ENCODE measurements around the gene ZNRF2.
A peak's percentile ranks its signal among the peaks of the same experiment; 100 is the strongest.
"Not testable (repeated sequence)": the region's sequence is repeated elsewhere in the genome, so short reads cannot be mapped to it uniquely, and the experiment has no call there.

The ZNRF2 gene

DNA sequence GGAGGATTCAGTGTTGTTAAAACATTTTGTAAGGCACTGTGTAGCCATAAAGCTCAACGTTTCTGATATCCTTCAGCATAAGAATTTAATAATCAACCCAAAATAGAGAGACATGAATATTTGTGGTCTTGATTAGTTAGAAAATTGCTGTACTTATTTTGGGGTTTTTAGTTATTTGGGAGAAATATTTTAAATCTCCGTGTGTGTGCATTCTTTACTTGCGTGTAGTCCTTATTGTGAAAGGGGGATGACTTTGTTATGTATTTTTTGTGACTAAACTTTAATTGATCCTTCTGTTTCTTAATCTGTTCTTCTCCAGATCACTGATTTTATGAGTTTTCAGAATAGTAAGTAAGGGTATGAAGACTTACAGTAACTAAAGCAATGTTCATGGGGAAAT, 81.2 kb downstream of the ZNRF2 start:
- DNase-seq = no peak

DNA sequence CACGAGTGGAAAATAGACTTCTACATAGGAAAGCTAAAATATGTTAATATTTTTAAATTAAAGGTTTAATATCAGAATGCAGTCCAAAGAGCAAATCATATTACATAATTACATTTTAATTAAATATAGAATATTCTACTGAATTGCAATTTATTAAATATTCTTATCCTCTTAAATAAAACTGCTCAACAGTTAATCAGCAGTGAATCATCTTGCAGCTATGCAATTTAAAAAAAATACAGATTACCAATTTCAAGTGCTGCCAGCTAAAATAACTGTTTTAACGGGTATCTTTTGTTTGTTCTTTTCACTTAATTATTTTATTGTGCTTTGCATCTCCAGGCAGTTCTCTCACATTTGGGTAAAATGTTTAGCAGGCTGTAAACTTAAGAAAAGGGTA, 82.2 kb downstream of the ZNRF2 start:
- DNase-seq = no peak

DNA sequence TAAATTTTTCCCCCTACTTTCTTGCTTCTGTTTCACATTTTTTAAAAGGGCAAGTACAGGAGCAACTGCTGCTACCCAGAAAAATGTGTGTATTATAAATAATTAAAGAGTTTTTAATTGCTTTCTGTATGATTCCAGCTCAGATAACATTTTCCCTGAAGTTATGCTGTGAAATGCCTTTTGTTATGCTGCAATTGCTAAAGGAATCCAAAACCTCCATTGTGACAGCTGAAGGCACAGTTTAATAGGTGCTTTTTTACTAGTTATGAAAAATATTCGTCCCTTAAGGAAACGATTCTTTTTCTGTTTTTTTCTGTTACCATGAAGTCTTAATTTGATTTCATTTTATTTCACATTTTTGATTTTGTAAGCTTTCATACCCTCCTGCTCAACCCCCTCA, 83.2 kb downstream of the ZNRF2 start:
- DNase-seq = no peak

DNA sequence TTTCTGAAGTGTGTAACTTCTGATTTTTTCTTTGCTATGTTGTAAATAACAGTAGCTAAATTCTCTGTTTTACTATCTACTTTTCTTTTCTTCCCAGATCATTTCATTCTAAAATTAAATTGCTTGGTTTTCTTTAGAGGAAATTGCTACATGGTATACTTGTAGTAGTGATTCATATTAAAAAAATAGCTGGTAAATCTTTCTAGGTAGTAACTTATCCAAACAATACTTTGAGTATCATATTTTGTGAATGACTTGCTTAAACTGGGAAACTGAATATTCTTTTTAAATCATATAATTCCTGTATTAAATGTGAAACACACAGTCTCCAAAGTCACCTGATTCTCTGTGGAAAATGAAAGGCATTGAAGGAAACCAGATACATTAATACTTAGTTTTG, 85.5 kb downstream of the ZNRF2 start:
- DNase-seq = no peak

DNA sequence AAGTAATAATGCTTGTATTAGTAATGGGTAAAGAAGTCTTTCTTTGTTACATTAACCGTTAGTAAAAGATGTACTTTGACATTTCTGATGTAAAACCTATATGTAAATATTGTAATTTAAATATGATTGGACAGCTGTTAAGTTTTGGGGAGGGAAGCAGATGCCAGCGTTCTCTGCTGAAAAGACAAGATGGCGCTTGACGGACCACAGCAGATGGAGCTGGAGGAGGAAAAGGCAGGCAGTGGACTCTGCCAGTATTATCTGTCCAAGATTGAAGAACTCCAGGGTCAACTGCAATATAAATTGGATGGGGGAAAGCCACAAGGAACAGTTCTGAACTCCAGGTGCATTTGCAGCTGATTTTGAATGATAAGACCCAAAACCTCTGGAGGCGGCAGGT, 86.9 kb downstream of the ZNRF2 start:
- DNase-seq = no peak

DNA sequence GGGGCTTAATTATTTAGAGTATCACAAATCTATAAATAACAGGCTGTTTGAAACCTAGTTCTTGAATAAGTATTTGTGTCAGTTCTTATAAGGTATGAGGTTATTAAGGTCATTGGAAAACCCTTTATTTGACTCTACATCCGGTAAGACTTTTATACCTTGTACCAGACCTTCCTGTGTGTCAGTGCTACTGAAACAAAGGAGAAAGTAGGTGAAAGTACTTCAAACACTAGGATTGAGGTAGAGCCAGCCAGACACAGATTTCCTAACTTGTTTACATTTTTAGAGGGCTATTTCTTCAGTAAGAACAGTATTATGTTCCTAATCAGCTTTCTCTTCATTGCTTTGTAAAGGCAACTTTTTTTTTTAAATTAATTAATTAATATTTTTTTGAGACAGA, 93.9 kb downstream of the ZNRF2 start:
- DNase-seq = no peak

DNA sequence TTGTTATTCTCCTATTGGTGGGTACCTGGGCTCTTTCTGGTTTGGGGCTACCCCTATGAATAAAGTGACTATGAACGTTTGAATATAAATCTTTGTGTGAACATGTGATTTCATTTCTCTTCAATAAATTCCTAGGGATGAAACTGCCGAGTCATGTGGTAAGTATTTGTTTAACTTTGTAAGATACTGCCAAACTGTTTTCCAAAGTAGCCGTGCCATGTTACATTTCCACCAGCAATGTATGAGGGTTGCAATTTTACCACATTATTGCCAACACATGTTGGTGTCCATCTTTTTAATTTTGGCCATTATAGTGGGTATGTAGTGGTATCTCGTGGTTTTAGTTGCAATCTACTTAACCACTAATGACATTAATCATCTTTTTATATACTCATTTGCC, 94.7 kb downstream of the ZNRF2 start:
- DNase-seq = no peak

DNA sequence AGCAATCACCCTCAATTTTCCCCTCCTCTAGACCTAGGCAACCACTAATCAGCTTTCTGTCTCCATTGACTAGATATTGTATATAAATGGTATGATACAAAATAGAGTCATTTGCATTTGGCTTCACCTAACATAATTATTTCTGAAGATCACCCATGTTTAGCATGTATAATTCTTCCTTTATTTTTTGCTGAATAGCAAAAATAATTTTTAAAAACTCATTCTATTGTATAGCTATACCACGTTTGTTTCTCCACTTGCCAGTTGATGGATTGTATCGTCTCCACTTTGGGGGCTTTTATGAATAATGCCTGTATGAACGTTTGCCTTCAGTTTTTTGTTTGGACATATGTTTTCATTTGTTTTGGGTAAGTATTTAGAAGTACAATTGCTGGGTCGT, 95.3 kb downstream of the ZNRF2 start:
- no peak for DNase-seq

DNA sequence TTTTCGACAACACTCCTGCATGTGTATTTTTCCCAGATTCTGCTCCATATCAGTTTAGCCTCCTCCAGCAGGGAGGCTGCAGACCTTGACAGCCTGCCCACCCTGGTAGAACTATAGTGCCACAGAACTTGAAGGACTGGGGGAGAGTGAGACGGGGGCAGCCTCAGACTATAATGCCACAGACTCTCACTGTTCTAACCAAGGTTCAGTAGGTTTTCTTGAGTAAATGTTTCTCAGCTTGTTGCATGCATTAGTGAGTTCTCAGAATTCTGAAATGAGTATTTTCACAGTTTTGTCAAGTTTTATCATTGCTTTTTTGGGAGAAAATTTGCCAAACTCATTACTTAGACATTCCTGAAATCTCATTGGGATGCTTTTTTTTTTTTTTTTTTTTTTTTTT, 95.9 kb downstream of the ZNRF2 start:
- no peak for DNase-seq

DNA sequence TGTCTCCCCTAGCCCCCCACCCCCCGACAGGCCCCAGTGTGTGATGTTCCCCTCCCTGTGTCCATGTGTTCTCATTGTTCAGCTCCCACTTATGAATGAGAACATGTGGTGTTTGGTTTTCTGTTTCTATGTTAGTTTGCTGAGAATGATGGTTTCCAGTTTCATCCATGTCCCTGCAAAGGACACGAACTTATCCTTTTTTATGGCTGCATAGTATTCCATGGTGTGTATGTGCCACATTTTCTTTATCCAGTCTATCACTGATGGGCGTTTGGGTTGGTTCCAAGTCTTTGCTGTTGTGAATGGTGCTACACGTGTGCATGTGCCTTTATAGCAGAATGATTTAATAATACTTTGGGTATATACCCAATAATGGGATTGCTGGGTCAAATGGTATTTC, 96.4 kb downstream of the ZNRF2 start:
- not testable (repeated sequence) for DNase-seq

DNA sequence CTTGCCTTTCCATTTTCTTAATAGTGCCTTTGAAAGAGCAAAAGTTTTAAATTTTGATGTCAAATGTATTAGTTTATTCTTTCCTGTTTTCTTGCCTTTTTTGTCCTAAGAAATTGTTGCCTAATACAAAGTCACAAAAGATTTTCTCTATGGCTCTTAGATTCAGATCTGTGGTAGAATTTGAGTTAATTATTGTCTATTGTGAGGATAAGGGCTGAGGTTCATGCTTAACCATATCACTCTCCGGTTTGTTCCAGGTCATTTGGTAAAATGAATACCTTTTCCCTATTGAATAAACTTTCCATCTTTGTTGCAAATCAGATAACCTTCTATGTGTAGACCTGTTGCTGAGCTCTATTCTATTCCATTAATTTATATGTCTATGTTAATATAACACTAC, 98.2 kb downstream of the ZNRF2 start:
- no peak for DNase-seq

DNA sequence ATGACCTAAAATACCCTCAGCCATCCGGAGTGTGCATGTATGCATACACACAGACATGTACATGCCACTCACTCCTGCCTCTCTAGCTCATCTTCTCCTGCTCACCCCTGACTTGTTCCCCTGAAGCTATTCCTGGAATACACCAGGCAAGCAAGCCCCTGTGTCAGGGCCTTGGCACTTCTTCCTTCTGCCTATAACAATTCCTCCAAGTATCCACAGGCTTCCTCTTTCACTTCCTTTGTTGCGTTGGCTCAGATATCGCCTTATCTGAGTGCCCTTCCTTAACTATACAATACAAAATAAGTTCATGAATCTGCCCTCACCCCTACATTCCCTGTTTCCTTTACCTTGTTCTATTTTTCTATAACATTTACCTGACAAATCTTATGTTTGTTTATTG, 105.4 kb downstream of the ZNRF2 start:
- DNase-seq = no peak

DNA sequence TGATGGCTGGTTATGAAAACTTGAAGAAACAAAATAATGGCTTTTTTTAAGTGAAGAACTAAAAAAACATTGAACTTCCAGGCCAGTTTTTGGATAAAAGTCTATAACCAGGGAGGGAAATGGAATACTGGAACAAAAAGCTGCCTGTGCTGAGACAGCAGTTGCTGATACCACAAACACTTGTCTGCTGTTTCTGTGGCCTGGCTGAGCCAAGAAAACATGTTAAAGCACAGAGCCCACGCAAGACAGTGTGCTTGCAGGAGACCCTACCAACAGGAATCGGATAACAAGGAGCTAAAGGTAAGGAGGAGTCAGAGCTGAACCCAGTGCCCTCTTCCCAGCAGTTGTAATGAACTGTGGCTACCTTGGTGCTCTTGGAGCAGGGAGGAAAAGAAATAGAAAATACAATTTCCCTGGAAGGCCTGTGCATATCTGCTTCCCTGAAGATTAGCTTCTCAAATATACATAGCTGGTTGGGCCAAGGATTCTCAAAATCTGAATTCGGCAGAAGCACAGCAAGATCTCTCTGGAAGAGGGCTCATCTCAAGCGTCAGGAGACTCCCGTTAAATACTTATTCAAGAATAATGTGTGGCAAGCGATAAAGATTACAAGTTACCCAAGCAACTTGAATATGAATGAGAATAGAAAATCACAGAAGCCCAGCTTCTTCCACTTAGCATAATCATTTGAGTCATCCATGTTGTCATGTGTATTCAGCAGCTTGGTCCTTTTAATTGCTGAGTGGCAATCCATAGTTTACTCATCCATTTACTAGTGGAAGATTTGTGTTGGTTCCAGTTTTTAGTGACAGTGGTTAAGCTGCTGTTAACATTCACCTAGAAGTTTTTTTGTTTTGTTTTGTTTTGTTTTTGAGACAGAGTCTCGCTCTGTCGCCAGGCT, 106.6 kb downstream of the ZNRF2 start:
- DNase-seq = no peak

DNA sequence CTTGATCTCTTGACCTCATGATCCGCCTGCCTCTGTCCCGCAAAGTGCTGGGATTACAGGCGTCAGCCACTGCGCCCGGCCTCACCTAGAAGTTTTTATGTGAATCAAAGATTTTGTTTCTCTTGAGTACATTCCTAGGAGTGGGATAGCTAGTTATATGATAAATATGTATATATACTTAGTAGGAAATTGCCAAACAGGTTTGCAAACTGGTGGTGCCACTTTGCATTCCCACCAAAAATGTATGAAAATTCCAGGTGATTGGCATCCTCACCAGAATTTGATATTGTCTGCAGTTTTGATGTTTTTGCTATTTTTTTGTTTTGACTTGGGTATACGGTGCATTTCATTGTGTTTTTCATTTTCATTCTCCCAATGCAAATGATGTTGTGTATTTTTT, 107.4 kb downstream of the ZNRF2 start:
- no peak for DNase-seq

DNA sequence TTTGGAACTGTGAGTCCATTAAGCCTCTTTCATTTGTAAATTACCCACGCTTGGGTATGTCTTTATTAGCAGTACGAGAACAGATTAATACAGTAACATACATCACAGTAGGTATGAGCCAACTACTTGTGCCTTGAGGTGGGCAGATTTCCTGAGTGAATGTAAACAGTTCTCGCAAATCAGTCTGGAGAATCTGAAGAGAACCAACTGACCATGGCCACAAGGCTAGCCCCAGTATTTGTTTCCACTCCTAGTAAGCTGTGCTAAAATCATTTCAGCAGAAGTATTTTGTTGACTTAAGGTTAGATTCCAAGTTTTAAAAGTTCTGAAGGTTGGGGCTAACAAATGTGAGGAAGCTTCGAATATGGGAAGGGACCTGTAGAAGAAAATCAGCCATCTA, 111.3 kb downstream of the ZNRF2 start:
- DNase-seq = no peak

DNA sequence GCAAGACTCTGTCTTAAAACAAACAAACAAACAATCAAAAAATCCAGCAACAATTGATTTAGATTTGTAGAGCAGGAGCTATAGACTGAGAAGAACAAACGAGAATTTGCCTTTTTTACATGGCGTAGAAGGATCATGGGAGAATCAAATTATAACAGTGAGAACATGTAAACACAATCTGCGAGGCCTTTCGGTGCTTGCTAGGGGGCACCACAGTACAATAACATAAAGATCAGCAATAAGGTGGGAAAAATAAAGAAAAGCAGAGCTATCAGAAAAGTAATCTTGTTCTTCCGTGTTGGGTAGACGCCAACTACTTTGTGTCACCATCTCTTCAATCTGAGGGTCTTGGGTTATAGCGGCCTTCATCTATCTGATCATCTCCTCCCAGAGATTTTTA, 112.0 kb downstream of the ZNRF2 start:
- DNase-seq = no peak

DNA sequence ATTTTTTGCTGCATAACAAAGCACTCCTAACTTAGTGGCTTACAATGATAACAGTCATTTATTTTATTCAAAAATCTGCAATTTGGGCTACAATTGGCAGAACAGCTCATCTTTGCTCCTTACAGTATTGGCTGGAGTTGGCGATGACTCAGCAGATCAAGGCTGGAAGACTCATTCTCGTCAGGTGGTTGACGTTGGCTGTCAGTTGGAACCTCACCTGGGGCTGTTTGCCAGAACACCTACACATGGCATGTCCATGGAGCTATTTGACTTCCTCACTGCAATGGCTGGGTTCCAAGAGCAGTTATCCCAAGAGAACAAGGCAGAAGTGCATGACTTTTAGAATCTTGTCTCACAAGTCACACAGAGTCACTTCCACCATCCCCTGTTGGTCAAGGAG, 119.1 kb downstream of the ZNRF2 start:
- DNase-seq = no peak

DNA sequence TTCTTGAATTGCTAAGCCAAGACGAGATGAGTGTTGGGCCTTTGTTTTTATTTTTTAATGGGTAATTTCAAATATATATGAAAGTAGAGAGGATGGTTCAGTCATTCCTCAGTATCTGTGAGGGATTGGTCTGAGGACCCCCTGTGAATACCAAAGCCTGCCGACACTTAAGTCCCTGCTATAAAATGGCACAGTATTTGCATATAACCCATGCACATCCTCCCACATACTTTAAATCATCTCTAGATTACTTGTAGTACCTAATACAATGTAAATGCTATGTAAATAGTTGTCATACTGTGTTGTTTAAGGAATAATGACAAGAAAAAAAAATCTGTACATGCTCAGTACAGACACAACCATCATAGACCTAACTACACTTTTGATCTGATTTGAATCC, 120.8 kb downstream of the ZNRF2 start:
- DNase-seq = no peak

DNA sequence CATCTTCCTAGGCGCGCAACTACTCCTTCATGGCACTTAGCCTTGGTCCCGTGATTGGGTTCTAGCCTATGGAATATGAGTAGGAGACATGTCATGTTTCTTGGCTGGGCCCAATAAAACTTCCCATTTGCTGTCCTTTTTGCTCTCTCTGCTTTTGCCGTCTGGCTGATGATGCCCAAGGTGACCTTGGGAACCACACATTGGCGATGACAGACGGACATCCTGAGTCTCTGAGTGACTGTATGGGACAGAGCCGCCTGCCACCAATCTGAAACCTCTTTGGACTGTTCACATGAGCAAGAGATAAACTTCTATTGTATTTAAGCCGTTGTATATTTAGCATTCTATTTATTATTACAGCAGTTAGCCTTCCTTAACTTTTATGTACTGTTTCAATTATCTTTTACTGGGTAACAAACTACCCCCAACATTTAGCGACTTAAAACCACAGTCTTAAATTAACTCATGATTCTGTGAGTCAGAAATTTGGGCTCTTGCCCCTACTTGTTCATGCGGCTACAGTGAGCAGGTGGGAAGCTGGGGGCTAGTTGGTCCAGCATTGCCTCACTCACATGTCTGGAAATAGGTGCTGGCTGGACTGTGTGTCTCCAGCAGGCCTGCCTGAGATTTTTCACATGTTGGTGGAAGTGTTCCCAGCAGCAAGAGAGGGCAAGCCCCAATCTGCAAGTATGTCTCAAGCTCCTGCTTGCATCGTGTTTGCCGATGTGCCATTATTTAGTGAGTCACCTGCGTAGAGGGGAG, 122.4 kb downstream of the ZNRF2 start:
- no peak for DNase-seq

DNA sequence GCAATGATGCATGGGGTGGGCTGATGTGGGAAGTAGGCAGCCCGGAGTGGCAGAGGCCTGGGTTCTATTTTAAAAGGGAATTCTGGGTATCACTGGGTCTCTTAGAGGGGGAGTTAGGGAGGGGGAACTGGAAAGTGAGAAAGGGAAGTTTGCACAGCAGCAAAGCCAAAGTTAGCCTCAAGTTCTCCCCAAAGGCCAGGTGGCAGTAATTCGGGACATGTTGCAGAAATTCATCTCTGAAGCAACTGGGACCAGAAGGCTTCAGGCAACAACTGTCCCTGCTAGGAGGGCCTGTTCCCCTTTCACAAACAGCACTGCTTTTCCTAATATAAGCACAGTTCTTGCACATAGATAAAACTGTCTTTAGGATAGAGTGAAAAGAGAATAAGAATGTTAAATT, 126.8 kb downstream of the ZNRF2 start:
- DNase-seq = no peak

DNA sequence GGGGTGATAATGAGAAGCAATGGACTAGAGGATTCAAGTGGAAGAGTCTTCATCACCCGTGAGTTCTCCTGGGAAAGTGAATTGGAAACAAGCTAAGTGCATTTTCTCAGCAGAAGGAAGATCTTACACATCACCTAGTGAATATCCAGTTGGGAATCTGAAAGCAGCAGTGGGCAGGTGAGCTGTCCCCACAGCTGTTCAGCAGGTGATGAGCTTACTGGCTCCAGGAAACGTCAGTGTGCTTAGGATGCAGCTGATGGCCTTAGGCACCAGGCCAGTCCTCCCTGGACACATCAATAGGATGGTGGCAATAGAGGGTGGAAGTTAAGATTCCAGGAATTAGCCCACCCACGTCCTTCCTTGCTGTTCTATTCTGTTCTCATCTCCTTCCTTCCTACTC, 127.5 kb downstream of the ZNRF2 start:
- no peak for DNase-seq

DNA sequence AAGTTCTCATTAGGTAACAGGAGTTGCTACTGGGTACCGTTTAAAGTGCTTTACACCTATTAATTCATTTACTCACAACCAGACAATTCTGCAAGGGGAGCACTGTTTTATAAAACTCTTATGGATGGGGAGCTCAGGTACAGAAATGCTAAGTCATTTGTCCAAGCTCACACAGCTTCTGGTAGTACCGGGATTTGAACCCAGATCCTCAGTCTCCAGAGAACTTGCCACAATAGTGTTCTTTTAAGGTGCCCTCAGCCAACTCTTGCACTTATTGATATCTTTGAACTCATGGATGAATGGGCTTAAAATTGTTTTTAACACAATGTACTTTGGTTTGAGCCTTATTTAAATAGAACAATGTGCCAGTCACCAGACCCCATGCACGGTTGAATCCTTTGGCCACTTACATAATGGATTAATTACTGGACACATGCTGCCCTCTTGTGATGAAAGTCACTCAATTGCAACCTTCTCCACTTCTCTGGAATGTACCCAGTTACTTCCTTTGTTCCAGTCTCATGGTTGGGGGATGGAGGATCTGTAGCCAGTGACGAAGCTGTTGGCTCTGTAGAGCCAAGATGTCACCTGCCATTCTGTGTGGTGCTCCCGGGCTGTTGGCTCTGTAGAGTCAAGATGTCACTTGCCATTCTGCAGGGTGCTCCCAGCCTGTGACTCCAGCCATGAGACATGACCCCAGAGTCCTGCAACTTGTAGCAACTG, 128.5 kb downstream of the ZNRF2 start:
- DNase-seq = peak; percentile 14

DNA sequence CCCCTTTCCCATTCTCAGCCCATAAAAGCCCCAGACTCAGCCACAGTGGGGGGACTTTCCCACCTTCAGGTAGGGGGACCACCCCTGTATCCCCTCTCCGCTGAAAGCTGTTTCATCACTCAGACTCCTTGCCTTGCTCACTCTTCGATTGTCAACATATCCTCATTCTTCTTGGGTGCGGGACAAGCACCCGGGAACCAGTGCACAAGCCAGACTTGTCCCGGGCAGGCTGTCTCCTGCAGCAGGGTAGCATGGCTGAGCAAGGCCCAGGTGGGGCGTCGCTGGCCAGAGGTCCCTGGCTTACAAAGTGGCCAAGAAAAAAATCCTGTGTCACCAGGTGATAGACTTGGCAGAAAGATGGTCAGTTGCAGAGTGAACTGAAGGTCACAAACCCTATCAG, 129.5 kb downstream of the ZNRF2 start:
- no peak for DNase-seq

Measured in stimulated activated CD4-positive, alpha-beta T cell treated with anti-CD3 and anti-CD28 coated beads, Interleukin-4, amount 100 ng/mL, for 24 hours (primary cell).